Measurements from ENCODE around the gene ACTR3. TPM values are rescaled to one million over a fixed set of nuclear protein-coding genes. Genes with fewer than 3 reads are reported as not detected.

ACTR3 gene
- total RNA-seq, 3 donors from 2014 or later: 217 to 242 (median 227) TPM

DNA sequence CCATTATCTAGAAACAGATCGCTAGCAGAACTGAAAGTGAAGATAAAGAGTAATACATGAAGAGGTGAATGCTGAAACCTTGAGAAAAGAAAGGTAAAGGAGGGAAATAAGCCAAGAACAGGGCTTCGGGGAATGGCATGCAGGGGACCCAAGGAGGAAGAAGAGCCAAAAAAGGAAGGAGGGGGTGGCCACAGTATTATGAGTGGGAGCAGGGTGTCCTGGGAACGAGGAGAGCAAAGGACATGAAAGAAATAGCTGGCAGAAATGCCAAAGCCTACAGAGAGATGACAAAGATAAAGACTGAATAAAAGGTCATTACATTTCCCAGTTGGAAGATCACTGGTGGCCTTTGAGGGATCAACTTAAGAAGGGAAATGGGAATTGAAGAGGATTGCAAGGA is 82.9 kb downstream of the ACTR3 start:
- H3K9me3 ChIP-seq: no peaks in the 10 kb centered on the region
- no peak for ATAC-seq
- no peak for TF ChIP-seq CTCF (IDR thresholded peaks at IDR 0.05)
- intact Hi-C loops (cut with DNase I, micrococcal nuclease): no loop called here
- H3K4me3 ChIP-seq: no peak overlapping the region
- no peaks in the 10 kb centered on the region for H3K4me1 ChIP-seq (ENCODE audit: low read depth)
- no peak for DNase-seq
- H3K36me3 ChIP-seq (ENCODE audit: low read depth): no peaks in the 10 kb centered on the region

DNA sequence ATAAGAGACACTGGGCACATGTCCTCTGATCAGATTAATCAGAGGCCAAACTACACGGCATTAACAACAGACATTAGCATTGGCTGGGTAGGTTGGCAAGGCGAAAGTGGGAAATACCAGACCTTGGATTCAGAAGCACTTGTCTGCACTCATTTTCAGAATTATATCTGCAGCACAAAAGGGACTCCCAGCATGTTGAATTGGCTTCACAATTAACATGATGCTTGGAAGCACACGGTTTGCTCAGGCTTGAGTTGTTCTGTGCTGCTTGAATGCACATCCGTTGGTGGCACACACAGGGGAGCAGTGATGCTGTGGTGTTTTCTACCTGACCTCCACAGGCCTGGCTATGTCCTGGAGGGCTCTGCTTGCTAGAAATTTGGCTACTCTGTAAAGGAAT is 83.9 kb downstream of the ACTR3 start:
- no peak overlapping the region for H3K4me3 ChIP-seq
- DNase-seq (no peak), ATAC-seq (no peak)
- no peaks in the 10 kb centered on the region for H3K4me1 ChIP-seq (ENCODE audit: low read depth)
- TF ChIP-seq CTCF (IDR thresholded peaks at IDR 0.05): no peak
- intact Hi-C loops (cut with DNase I, micrococcal nuclease): no loop called here
- no peaks in the 10 kb centered on the region for H3K36me3 ChIP-seq (ENCODE audit: low read depth)
- H3K9me3 ChIP-seq: no peaks in the 10 kb centered on the region

DNA sequence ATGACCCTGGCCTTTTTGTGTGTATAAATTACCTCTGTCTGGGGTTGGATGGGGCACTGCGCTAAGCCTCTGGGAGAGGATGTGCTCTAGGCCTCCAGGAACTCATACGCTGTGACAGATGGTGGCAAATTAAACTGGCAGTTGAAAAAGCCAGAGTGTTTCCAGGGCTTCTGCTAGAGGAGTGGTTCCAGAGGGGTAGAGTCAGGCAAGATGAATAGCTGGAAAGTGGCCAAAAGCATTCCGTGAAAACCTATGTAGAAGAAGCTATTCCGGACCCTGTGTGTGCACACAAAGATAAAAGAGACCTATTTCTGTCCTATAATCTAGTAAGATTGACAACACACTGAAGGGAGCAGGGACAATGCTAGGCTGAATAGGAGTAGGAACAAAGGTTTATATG is 84.8 kb downstream of the ACTR3 start:
- Histone ChIP-seq H3K9me3 (peaks cover 5% of the 10 kb centered on the region), H3K4me3 (no peak overlapping the region), H3K36me3 (ENCODE audit: low read depth) (no peaks in the 10 kb centered on the region), H3K4me1 (ENCODE audit: low read depth) (no peaks in the 10 kb centered on the region)
- intact Hi-C loops (cut with DNase I, micrococcal nuclease): no loop called here
- ATAC-seq (no peak), DNase-seq (no peak)
- no peak for TF ChIP-seq CTCF (IDR thresholded peaks at IDR 0.05)

- Histone ChIP-seq H3K9me3 (peaks cover 7% of the 10 kb centered on the region), H3K4me1 (ENCODE audit: low read depth) (no peaks in the 10 kb centered on the region), H3K36me3 (ENCODE audit: low read depth) (no peaks in the 10 kb centered on the region), H3K4me3 (no peak overlapping the region)
- no peak for ATAC-seq
- no peak for TF ChIP-seq CTCF (IDR thresholded peaks at IDR 0.05)
- intact Hi-C loops (cut with DNase I, micrococcal nuclease): loop anchor here in 1 of 2 donors (2.0 kb wide), 1 partner anchor 574 kb away; no protein-coding TSS in a partner anchor
- no peak for DNase-seq
Measured at GRCh38 chr2:113976277-113976928, 86.5 kb downstream of the ACTR3 start.

DNA sequence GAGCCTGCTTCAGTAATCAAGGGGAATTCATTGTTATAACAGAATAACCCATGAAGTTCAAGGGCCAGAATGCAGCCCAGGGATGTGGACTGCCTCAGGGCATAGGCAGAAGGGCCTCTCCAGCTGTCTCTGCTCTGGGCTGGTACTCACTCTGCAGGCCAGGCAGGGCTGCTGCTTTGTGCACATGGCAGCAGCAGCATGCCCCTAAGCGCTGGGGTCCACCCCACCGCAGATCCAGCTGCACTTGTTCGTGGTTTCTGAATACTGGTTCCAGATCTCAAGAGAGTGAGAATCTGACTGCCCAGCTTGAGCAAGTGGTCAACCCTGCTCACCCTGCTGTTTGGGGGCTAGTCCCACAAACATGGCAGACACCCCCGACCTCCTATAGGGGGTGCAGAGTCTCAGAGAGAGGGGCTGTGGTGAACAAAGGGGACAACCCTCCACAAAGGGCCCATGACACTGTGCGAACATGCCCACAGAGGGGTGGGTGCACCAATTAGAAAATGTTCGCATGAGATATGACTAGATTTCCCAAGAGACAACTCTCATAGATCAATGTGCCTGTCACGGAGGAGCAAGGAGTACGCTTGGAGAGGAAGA is 87.3 kb downstream of the ACTR3 start:
- H3K4me1 ChIP-seq (ENCODE audit: low read depth): no peaks in the 10 kb centered on the region
- no peak overlapping the region for H3K4me3 ChIP-seq
- intact Hi-C loops (cut with DNase I, micrococcal nuclease): loop anchor here in 1 of 2 donors (2.0 kb wide), 1 partner anchor 574 kb away; no protein-coding TSS in a partner anchor
- no peaks in the 10 kb centered on the region for H3K36me3 ChIP-seq (ENCODE audit: low read depth)
- H3K9me3 ChIP-seq: peaks cover 7% of the 10 kb centered on the region
- ATAC-seq (no peak), DNase-seq (no peak)
- no peak for TF ChIP-seq CTCF (IDR thresholded peaks at IDR 0.05)
